ENCODE results near the gene SNRNP200.

Gene SNRNP200

DNA sequence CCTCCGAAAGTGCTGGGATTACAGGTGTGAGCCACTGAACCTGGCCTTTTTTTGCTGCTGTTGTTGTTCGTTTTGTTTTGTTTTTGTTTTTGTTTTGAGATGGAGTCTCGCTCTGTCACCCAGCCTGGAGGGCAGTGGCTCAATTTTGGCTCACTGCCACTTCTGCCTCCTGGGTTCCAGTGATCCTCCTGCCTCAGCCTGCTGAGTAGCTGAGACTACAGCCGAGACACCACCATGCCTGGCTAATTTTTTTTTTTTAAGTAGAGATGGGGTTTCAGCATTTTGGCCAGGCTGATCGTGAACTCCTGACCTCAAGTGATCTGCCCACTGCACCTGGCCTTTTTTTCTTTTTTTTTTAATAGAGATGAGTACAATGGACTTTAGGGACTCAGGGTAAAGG is 61.5 kb downstream of the SNRNP200 start:
- Histone ChIP-seq H3K9ac (ENCODE audit: low read depth in 1 of 2, low read length in 2 of 2) (no peak overlapping the region), H3K27me3 (ENCODE audit: control insufficient read depth in 1 of 2, insufficient read depth in 2 of 2, low read length in 2 of 2) (no peaks in the 10 kb centered on the region), H3K4me3 (ENCODE audit: low read depth in 1 of 2, low read length in 2 of 2) (no peak overlapping the region), H3K4me1 (ENCODE audit: control insufficient read depth in 1 of 2, insufficient read depth in 2 of 2, low read length in 2 of 2) (peaks cover 15 to 22% of the 10 kb centered on the region in 2 donors), H3K36me3 (ENCODE audit: control insufficient read depth in 1 of 2, insufficient read depth in 2 of 2, low read length in 2 of 2) (peaks cover 5 to 7% of the 10 kb centered on the region in 2 donors), H3K9me3 (ENCODE audit: control insufficient read depth in 1 of 2, low read length in 2 of 2) (no peaks in the 10 kb centered on the region), H3K27ac (ENCODE audit: low read depth, low read length) (no peak overlapping the region)

- peaks cover 5 to 7% of the 10 kb centered on the region in 2 donors for H3K36me3 ChIP-seq (ENCODE audit: control insufficient read depth in 1 of 2, insufficient read depth in 2 of 2, low read length in 2 of 2)
- H3K9ac ChIP-seq (ENCODE audit: low read depth in 1 of 2, low read length in 2 of 2): peak overlapping the region; percentile 2 to 34
- H3K4me1 ChIP-seq (ENCODE audit: control insufficient read depth in 1 of 2, insufficient read depth in 2 of 2, low read length in 2 of 2): peaks cover 33 to 35% of the 10 kb centered on the region in 2 donors
- H3K9me3 ChIP-seq (ENCODE audit: control insufficient read depth in 1 of 2, low read length in 2 of 2): no peaks in the 10 kb centered on the region
- H3K27me3 ChIP-seq (ENCODE audit: control insufficient read depth in 1 of 2, insufficient read depth in 2 of 2, low read length in 2 of 2): no peaks in the 10 kb centered on the region
- H3K4me3 ChIP-seq (ENCODE audit: low read depth in 1 of 2, low read length in 2 of 2): no peak overlapping the region
- no peak overlapping the region for H3K27ac ChIP-seq (ENCODE audit: low read depth, low read length)
Observed at GRCh38 chr2:96241900-96242611, 63.3 kb downstream of the SNRNP200 start.

DNA sequence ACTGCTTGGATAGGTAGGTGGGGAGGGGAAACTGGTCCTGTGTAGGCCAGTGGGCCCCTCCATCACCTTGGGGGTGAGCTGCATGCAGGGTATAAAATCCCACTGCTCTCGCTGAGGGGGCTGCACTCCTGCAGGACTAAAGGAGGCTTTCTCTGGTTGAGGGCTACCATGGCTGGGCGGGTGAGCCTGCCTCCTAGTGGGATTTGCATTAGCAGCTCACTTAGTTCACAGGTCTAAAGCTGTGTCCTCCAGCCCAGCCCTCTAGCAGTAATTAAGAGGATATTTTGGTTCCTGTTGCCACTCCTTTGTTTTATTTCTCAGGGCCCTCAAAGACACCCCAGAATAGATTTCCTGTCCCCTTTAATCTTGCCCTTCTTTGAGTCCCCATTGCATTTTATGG is 64.1 kb downstream of the SNRNP200 start:
- no peak overlapping the region for H3K9ac ChIP-seq (ENCODE audit: low read depth in 1 of 2, low read length in 2 of 2)
- H3K36me3 ChIP-seq (ENCODE audit: control insufficient read depth in 1 of 2, insufficient read depth in 2 of 2, low read length in 2 of 2): peaks cover 5 to 7% of the 10 kb centered on the region in 2 donors
- H3K9me3 ChIP-seq (ENCODE audit: control insufficient read depth in 1 of 2, low read length in 2 of 2): no peaks in the 10 kb centered on the region
- H3K4me3 ChIP-seq (ENCODE audit: low read depth in 1 of 2, low read length in 2 of 2): no peak overlapping the region
- H3K4me1 ChIP-seq (ENCODE audit: control insufficient read depth in 1 of 2, insufficient read depth in 2 of 2, low read length in 2 of 2): peaks cover 41 to 42% of the 10 kb centered on the region in 2 donors
- no peaks in the 10 kb centered on the region for H3K27me3 ChIP-seq (ENCODE audit: control insufficient read depth in 1 of 2, insufficient read depth in 2 of 2, low read length in 2 of 2)
- H3K27ac ChIP-seq (ENCODE audit: low read depth, low read length): no peak overlapping the region

DNA sequence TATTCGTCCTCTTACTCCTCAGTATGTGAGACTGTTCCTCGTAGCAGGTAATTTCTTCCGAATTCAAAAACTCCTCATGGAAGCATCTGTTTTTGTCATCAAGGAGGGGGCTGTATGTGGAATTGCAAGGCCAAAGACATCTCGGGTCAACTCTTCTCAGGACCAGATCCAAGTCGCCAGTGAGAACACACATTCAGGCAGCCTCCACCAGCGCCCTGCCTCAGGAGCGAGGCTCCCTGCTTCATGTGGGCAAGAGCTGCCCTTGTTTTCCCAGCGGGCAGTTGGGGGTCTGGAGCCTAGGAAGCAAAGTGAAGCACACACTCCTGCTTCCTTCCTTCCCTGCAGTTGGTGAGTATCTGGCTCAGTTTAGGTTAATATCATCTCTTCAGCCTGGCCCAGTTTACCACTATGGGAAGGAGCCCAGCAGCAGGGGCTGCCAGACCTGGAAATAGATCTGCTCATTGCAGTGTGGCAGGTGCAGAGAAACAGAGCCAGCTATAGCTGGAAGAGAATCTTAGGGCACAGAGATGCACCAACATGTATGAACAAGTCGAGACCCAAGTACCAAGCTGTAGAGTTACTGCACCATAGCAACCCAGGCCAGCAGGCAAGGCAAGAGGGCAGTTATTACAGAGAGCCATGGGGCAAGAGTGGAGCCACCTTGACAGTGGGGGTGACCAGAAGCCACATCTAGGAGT is 64.9 kb downstream of the SNRNP200 start:
- Histone ChIP-seq H3K9ac (ENCODE audit: low read depth in 1 of 2, low read length in 2 of 2) (no peak overlapping the region), H3K36me3 (ENCODE audit: control insufficient read depth in 1 of 2, insufficient read depth in 2 of 2, low read length in 2 of 2) (peaks cover 5 to 7% of the 10 kb centered on the region in 2 donors), H3K4me3 (ENCODE audit: low read depth in 1 of 2, low read length in 2 of 2) (no peak overlapping the region), H3K9me3 (ENCODE audit: control insufficient read depth in 1 of 2, low read length in 2 of 2) (no peaks in the 10 kb centered on the region), H3K4me1 (ENCODE audit: control insufficient read depth in 1 of 2, insufficient read depth in 2 of 2, low read length in 2 of 2) (peaks cover 41 to 42% of the 10 kb centered on the region in 2 donors), H3K27me3 (ENCODE audit: control insufficient read depth in 1 of 2, insufficient read depth in 2 of 2, low read length in 2 of 2) (no peaks in the 10 kb centered on the region), H3K27ac (ENCODE audit: low read depth, low read length) (no peak overlapping the region)

GRCh38 chr2:96239745-96240264 is 65.5 kb downstream of the SNRNP200 start:
- no peaks in the 10 kb centered on the region for H3K27me3 ChIP-seq (ENCODE audit: control insufficient read depth in 1 of 2, insufficient read depth in 2 of 2, low read length in 2 of 2)
- H3K9ac ChIP-seq (ENCODE audit: low read depth in 1 of 2, low read length in 2 of 2): no peak overlapping the region
- no peak overlapping the region for H3K27ac ChIP-seq (ENCODE audit: low read depth, low read length)
- no peak overlapping the region for H3K4me3 ChIP-seq (ENCODE audit: low read depth in 1 of 2, low read length in 2 of 2)
- H3K36me3 ChIP-seq (ENCODE audit: control insufficient read depth in 1 of 2, insufficient read depth in 2 of 2, low read length in 2 of 2): peaks cover 5 to 7% of the 10 kb centered on the region in 2 donors
- H3K9me3 ChIP-seq (ENCODE audit: control insufficient read depth in 1 of 2, low read length in 2 of 2): no peaks in the 10 kb centered on the region
- peaks cover 41 to 42% of the 10 kb centered on the region in 2 donors for H3K4me1 ChIP-seq (ENCODE audit: control insufficient read depth in 1 of 2, insufficient read depth in 2 of 2, low read length in 2 of 2)

DNA sequence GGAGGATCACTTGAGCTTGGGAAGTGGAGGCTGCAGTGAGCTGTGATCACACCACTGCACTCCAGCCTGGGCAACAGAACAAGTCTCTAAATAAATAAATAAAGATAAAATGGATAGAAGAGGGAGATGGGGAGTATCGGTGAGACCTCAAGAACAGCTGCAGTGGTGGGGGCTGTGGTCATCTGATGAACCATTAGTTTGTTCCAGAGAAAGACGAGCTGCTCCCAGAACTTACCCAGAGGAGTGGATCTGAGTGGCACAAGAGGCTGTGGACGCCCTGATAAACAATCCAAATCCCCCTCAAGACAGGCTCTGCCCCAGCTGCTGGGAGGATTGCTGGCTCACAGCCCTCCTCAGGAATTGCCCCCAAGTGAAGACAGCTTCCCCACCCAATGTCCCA is 66.3 kb downstream of the SNRNP200 start:
- Histone ChIP-seq H3K36me3 (ENCODE audit: control insufficient read depth in 1 of 2, insufficient read depth in 2 of 2, low read length in 2 of 2) (peaks cover 5 to 7% of the 10 kb centered on the region in 2 donors), H3K27ac (ENCODE audit: low read depth, low read length) (no peak overlapping the region), H3K4me3 (ENCODE audit: low read depth in 1 of 2, low read length in 2 of 2) (no peak overlapping the region), H3K27me3 (ENCODE audit: control insufficient read depth in 1 of 2, insufficient read depth in 2 of 2, low read length in 2 of 2) (no peaks in the 10 kb centered on the region), H3K9ac (ENCODE audit: low read depth in 1 of 2, low read length in 2 of 2) (no peak overlapping the region), H3K4me1 (ENCODE audit: control insufficient read depth in 1 of 2, insufficient read depth in 2 of 2, low read length in 2 of 2) (peaks cover 41 to 42% of the 10 kb centered on the region in 2 donors), H3K9me3 (ENCODE audit: control insufficient read depth in 1 of 2, low read length in 2 of 2) (no peaks in the 10 kb centered on the region)

DNA sequence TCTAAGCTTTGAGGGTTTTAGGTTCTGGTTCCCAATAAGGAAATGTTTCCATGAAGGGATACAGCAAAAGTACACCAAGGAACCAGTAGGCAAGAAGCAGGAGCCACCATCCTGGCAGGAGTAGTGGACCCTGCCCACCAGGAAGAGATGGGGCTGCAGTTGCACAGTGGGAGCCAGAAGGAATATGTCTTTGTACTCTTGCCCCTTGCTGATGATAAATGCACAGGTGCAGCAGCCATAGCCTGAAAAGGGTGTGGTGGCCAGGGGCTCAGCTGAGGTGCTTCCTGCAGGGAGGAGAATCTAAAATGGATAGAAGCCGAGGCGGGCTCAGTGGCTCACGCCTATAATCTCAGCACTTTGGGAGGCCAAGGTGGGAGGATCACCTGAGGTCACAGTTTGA is 67.1 kb downstream of the SNRNP200 start:
- Histone ChIP-seq H3K4me3 (ENCODE audit: low read depth in 1 of 2, low read length in 2 of 2) (no peak overlapping the region), H3K9ac (ENCODE audit: low read depth in 1 of 2, low read length in 2 of 2) (no peak overlapping the region), H3K36me3 (ENCODE audit: control insufficient read depth in 1 of 2, insufficient read depth in 2 of 2, low read length in 2 of 2) (peaks cover 5 to 7% of the 10 kb centered on the region in 2 donors), H3K9me3 (ENCODE audit: control insufficient read depth in 1 of 2, low read length in 2 of 2) (no peaks in the 10 kb centered on the region), H3K4me1 (ENCODE audit: control insufficient read depth in 1 of 2, insufficient read depth in 2 of 2, low read length in 2 of 2) (peaks cover 41 to 42% of the 10 kb centered on the region in 2 donors), H3K27ac (ENCODE audit: low read depth, low read length) (no peak overlapping the region), H3K27me3 (ENCODE audit: control insufficient read depth in 1 of 2, insufficient read depth in 2 of 2, low read length in 2 of 2) (no peaks in the 10 kb centered on the region)

DNA sequence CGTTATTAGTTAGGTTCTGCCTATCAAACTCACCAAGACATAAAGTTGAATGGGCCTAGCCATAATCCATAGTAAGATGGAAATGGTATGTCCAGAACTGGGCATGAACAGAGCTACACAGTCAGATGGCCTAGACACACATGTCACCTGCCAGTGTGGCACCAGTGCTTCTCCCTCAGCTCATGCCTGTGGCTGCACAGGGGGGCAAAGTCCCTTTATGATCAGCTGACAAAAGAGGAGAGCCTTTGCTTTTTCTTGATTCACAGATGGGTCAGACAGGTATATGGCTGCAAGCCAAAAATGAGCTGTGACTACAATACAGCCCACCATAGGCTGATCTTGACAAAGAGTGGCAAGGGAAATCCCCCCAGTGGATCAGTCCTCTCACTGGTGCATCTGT is 68.5 kb downstream of the SNRNP200 start:
- H3K9ac ChIP-seq (ENCODE audit: low read depth in 1 of 2, low read length in 2 of 2): no peak overlapping the region
- no peak overlapping the region for H3K27ac ChIP-seq (ENCODE audit: low read depth, low read length)
- no peak overlapping the region for H3K4me3 ChIP-seq (ENCODE audit: low read depth in 1 of 2, low read length in 2 of 2)
- no peaks in the 10 kb centered on the region for H3K27me3 ChIP-seq (ENCODE audit: control insufficient read depth in 1 of 2, insufficient read depth in 2 of 2, low read length in 2 of 2)
- H3K36me3 ChIP-seq (ENCODE audit: control insufficient read depth in 1 of 2, insufficient read depth in 2 of 2, low read length in 2 of 2): peaks cover 5 to 7% of the 10 kb centered on the region in 2 donors
- H3K4me1 ChIP-seq (ENCODE audit: control insufficient read depth in 1 of 2, insufficient read depth in 2 of 2, low read length in 2 of 2): peaks cover 35 to 38% of the 10 kb centered on the region in 2 donors
- no peaks in the 10 kb centered on the region for H3K9me3 ChIP-seq (ENCODE audit: control insufficient read depth in 1 of 2, low read length in 2 of 2)

- H3K27me3 ChIP-seq (ENCODE audit: control insufficient read depth in 1 of 2, insufficient read depth in 2 of 2, low read length in 2 of 2): no peaks in the 10 kb centered on the region
- H3K4me3 ChIP-seq (ENCODE audit: low read depth in 1 of 2, low read length in 2 of 2): no peak overlapping the region
- H3K4me1 ChIP-seq (ENCODE audit: control insufficient read depth in 1 of 2, insufficient read depth in 2 of 2, low read length in 2 of 2): peaks cover 20 to 26% of the 10 kb centered on the region in 2 donors
- no peaks in the 10 kb centered on the region for H3K9me3 ChIP-seq (ENCODE audit: control insufficient read depth in 1 of 2, low read length in 2 of 2)
- H3K27ac ChIP-seq (ENCODE audit: low read depth, low read length): no peak overlapping the region
- no peak overlapping the region for H3K9ac ChIP-seq (ENCODE audit: low read depth in 1 of 2, low read length in 2 of 2)
- H3K36me3 ChIP-seq (ENCODE audit: control insufficient read depth in 1 of 2, insufficient read depth in 2 of 2, low read length in 2 of 2): no peaks in the 10 kb centered on the region
Observed at GRCh38 chr2:96233880-96234316, 71.4 kb downstream of the SNRNP200 start.

- H3K27me3 ChIP-seq (ENCODE audit: control insufficient read depth in 1 of 2, insufficient read depth in 2 of 2, low read length in 2 of 2): no peaks in the 10 kb centered on the region
- H3K36me3 ChIP-seq (ENCODE audit: control insufficient read depth in 1 of 2, insufficient read depth in 2 of 2, low read length in 2 of 2): no peaks in the 10 kb centered on the region
- H3K4me3 ChIP-seq (ENCODE audit: low read depth in 1 of 2, low read length in 2 of 2): no peak overlapping the region
- H3K27ac ChIP-seq (ENCODE audit: low read depth, low read length): no peak overlapping the region
- H3K9me3 ChIP-seq (ENCODE audit: control insufficient read depth in 1 of 2, low read length in 2 of 2): no peaks in the 10 kb centered on the region
- H3K4me1 ChIP-seq (ENCODE audit: control insufficient read depth in 1 of 2, insufficient read depth in 2 of 2, low read length in 2 of 2): peaks cover 20 to 21% of the 10 kb centered on the region in 2 donors
- H3K9ac ChIP-seq (ENCODE audit: low read depth in 1 of 2, low read length in 2 of 2): no peak overlapping the region
Observed at GRCh38 chr2:96233436-96233835, 71.9 kb downstream of the SNRNP200 start.
